HG02981 (cell line): ENCODE results near the gene USP32.
A peak's percentile ranks its signal among the peaks of the same experiment; 100 is the strongest.
"Not testable (repeated sequence)": the region's sequence is repeated elsewhere in the genome, so short reads cannot be mapped to it uniquely, and the experiment has no call there.

Experiments
- ATAC-seq: cut with Tn5 transposase; IDR thresholded peaks from one replicate; pipeline ENCODE4 v1.9.1; 2021; ENCODE audit warnings: mild to moderate bottlenecking, moderate library complexity; ENCODE audit not compliant: unreplicated experiment

Gene USP32

DNA sequence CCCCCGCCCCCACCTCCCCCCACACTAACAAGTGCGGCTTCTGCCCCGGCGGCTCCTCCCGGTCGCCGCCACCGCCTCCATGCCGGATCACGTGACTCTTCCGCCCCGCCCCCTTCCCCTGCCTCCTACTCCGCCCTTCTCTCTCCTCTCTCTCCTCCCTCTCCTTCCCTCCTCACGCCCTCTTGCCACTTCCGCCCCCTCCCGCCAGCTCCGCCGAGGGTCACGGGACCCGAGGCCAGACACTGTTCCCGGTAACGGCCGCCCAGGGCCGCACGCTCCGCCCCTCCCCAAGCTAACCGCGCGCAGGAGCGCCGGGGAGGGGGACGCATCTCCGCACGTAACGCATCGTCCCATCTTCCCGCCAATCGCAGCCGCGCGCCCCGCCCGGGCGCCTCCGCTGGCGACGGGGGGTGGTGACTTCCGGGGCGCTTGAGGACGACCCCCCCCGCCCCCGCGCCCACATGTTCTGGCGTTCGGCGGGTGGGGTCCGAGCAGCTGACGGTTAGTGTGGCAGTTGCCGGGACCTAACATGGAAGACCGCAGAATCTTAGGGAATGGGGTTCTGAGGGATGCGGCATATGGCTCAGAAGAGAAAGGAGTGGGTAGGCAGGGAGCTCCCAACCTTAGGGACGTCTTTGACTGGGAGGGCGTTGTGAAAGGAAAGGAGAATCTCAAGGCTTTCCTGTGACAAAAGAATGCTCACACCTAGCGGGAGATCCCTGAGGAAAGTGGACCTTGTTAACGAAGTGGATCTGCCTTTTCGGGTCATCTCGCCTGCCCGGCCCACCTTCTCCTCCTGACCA, at the start of gene USP32:
TSS of gene USP32 (minus strand) at position 92 of the 803 bp plus-strand sequence. CDS start 194 bp downstream, outside the sequence.
- peak; percentile 82 for ATAC-seq

DNA sequence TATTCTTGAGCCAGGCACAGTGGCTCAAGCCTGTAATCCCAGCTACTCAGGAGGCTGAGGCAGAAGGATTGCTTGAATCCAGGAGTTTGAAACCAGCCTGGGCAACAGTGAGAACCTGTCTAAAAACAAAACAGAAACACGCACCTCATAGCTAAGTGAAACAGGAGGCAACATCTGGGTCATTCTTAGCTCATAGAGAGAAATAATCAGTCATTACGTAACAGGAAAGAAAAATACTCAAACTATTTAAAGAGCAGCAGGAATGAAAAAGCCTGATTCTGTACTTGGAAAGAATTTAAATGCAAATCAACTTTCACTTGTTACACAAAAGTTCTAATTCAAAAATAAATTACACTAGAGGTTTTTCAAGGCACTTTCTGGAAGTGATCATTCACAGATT, 47.6 kb upstream of the USP32 start:
- no peak for ATAC-seq

- ATAC-seq: no peak
These were observed 44.7 kb upstream of the USP32 start for GRCh38 chr17:60436676-60437075.

DNA sequence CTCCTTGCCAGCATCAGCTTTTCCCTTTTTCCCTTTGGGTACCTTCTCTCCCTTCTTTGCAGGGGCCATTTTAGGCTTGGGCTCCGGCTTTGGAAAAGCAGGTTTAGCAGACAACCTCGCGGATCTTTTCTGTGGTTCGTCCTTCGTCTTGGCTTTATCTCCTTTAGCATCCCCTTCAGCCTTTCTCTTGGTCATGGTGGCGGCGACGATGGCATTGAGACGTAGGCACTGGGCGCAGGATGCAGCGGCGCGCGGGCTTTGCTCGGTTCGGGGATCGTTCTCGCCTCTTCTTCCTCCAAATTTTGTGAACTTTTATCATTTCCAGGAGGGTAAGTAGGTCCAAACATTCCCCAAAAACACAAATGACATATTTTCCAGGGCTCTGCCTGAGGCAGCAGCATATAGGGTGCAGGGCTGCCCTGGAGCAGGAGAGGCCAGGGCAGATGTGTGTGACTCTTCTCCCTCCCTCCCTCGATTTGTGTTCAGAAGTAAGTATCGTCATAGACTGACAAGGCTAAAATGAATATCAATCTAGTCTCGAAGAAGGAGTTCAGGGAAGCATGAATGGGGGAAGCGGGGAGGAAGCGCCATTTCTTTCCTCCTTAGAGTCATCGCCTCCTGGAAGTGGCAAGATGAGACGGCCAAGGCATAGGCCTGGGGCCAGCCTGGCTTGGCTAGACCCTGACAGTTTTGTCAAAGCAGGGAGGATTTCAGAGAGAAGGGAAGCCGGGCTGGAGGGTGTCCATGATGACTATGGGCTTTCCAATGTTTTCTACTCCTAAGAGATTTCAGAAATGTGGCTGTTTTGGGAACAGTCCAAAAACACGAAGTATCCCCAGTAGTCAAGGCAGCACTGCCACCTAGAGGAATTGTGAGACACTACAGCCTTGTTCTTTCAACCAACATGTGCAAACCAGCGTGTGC, 43.6 kb upstream of the USP32 start:
- no peak for ATAC-seq

DNA sequence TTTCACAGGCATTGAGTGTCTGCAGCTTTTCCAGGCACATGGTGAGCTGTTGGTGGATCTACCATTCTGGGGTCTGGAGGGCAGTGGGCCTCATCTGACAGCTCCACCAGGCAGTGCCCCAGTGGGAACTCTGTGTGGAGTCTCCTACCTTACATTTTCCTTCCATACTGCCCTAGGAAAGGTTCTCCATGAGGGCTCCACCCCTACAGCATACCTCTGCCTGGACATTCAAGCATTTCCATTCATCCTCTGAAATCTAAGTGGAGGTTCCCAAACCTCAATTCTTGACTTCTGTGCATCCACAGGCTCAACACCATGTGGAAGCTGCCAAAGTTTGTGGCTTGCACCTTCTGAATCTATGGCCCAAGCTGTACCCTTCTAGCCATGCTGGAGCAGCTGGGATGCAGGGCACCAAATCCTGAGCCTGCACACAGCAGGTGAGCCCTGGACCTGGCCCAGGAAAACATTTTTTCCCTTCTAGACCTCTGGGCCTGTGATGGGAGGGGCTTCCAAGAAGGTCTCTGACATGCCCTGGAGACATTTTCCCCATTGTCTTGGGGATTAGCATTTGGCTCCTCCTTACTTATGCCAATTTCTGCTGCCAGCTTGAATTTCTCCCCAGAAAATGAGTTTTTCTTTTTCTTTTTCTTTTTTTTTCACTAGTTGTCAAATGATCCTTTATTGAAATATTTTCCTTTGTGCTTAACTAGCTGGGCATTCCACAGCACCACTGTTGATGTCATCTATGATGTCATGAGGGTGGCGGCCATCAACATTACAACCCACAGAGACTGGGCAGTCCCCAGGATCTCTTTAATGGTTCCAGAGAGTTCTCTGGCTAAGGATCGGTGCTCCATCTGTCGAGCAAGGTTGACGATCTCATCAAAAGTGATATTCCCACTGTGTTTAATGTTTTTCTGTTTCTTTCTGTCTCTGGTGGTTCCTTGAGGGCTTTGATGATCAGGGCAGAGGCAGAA, 41.4 kb upstream of the USP32 start:
- ATAC-seq: not testable (repeated sequence)

DNA sequence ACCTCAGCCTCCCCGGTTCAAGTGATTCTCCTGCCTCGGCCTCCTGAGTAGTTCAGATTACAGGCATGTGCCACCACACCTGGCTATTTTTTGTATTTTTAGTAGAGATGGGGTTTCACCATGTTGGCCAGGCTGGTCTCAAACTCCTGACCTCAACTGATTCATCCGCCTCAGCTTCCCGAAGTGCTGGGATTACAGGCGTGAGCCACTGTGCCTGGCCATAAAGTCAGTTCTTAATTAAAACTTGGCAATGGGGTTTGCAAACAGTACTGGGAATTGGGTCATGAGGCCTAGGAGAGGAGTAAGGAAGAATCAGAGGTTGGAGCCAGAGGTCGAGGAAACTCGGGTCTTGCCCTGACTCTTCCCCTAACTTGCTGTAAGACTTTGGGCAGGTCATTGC, 38.6 kb upstream of the USP32 start:
- ATAC-seq: not testable (repeated sequence)

- ATAC-seq: not testable (repeated sequence)
These were observed 36.6 kb upstream of the USP32 start for GRCh38 chr17:60428491-60428890.

DNA sequence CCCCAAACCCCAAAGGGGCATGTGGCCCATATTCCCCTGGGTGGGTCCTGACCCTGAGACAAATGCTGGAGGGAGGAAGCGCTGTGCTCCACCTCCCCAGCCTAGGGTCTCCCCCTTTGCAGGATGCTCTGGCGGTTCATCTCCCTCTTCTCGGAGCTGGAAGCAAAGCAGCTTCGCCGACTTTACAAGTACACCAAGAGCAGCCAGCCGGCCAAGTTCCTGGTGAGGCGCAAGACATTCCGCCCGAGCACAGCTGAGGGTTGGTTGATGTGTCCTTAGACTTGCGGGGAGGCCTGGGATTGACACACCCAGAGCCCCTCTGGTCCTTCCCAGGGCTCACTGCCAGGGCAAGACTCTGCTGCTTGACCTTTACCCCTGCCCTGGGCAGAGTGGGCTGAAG, 34.7 kb upstream of the USP32 start:
- no peak for ATAC-seq

- no peak for ATAC-seq
These were observed 33.7 kb upstream of the USP32 start for GRCh38 chr17:60425626-60426025.

DNA sequence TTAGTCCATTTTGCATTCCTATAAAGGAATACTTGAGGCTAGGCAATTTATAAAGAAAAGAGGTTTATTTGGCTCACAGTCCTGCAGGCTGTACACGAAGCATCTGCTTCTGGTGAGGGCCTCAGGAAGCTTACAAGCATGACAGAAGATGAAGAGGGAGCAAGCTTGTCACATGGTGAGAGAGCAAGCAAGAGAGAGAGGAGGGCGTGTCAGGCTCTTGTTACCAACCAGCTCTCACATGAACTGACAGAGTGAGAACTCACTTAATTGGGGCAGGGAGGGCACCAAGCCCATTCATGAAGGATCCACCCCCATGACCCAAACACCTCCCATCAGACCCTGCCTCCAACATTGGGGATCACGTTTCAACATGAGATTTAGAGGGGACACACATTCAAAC, 31.9 kb upstream of the USP32 start:
- ATAC-seq: no peak

DNA sequence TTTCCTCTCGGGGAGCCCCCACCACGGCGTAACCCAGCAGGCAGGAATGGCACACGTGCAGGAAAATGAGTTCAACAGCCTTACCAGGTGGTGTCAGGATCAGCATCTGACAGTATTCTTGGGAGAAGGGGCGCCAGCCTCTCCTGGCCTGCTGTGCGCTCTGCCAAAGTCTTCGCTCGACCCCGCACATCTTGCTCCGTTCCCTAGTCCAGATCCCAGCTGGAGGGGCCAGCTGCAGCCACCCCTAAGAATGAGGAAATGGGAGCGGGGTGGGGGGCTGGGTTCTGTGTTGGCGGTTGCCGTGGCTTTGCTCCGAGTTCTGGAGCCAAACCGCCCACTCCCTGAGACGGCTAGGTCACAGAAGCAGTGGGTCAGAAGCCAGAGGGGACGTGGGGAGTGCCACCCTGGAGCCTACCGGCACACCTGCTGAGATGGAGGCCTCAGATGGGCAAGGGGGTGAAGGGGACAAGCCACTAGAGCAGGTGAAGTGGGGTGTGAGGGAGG, 30.3 kb upstream of the USP32 start, which contains the start of gene CHCT1:
TSS of gene CHCT1 (plus strand) at position 328 of the 504 bp plus-strand sequence. CDS start at position 432, 104 bp downstream.
- ATAC-seq: no peak

- ATAC-seq: peak; percentile 90
These were observed 29.6 kb upstream of the USP32 start for GRCh38 chr17:60421273-60422161.

DNA sequence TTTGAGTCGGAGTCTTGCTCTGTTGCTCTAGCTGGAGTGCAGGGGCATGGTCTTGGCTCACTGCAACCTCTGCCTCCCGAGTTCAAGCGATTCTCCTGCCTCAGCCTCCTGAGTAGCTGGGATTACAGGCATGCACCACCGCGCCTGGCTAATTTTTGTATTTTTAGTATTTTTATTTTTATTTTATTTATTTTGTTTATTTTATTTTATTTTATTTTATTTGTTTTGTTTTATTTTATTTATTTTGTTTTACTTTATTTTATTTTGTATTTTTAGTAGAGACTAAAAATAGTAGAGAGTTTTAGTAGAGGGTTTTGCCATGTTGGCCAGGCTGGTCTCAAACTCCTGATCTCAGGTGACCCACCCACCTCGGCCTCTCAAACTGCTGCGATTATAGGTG, 27.9 kb upstream of the USP32 start:
- ATAC-seq: not testable (repeated sequence)

- not testable (repeated sequence) for ATAC-seq
These were observed 27.1 kb upstream of the USP32 start for GRCh38 chr17:60419003-60419402.

DNA sequence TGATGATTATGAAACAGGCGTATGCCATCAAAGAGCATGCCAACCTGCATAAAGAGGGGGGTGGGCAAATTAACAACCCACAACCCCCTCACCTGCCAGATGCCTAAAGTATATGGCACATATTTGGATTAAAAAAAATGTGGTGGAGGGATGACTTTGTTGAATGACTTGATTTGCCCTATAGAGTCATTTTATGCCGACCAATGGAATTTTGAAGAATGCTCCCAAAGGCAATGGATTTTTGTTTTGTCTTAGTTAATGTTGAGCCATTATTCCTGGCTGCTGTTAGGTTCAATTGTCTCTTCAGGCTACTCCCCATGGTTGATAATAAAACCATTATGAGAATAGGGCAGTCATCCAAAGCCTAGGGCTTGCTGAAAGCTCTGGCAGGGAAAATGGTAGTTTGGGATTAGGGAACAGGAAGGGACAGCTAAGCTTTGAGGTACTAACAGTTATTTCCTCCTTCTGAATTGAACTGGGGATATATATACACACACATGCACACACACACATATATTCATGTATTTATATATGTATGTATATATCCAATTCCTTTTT, 24.5 kb upstream of the USP32 start:
- no peak for ATAC-seq

- ATAC-seq: no peak
These were observed 23.2 kb upstream of the USP32 start for GRCh38 chr17:60415146-60415545.

DNA sequence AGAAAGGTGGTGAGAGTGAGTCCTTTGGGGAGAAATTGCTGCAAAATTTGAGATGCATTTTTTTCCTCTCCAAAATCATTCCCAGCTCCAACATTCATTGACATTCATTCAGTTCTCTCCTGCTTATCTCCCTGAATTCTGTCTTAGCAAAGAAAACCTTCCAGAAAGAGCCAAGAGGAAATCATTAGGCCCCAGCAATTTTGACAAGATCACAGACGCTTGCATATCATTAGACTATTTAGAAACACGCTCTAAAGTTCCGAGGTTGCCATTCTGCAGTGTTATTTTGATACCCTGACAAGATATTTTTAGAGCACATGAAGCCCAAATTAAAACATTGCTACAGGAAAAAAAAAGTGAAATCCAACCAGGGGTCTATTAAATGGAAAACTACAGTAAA, 20.8 kb upstream of the USP32 start:
- no peak for ATAC-seq

- no peak for ATAC-seq
These were observed 18.1 kb upstream of the USP32 start for GRCh38 chr17:60410001-60410400.

DNA sequence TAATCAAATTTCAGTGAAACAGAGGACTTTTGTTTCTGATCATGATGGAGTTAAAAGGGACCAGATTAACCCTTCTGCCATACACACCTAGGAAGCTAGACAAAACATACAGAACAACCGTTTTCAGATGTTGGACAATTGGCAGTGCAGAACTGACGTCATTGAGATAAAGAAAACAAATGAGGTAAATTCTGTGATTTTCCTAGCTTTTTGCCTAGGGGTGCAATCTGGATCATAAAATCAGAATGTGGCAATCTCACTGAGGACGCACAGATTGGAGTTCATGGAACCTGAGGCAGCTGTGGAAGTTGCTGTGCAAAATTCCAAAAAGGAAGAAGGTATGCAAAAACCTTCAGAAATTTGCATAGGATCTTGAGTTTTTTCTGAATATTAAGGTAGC, 15.0 kb upstream of the USP32 start:
- ATAC-seq: no peak
